ENCODE results near the gene FBXO36.
A peak's percentile ranks its signal among the peaks of the same experiment; 100 is the strongest.

Gene FBXO36

DNA sequence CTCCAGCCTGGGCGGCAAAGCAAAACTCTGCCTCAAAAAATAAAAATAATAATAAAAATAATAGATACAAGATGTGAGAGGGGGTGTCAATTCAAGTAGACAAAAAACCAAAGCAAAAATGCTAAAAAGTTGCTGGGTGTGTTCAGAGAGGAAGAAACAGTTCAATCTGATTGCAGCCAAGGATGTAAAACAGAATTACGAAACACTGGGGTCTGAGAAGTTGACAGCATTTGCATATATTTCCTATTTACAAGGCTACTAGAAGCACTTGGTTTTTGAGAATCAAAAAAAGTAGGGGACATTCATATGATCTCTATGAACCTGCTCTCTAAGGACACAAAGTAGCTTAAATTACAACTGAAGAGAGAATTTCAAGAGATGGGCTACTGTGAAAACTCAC lies 8.1 kb upstream of the FBXO36 start:
- TF ChIP-seq, protein P1, sequence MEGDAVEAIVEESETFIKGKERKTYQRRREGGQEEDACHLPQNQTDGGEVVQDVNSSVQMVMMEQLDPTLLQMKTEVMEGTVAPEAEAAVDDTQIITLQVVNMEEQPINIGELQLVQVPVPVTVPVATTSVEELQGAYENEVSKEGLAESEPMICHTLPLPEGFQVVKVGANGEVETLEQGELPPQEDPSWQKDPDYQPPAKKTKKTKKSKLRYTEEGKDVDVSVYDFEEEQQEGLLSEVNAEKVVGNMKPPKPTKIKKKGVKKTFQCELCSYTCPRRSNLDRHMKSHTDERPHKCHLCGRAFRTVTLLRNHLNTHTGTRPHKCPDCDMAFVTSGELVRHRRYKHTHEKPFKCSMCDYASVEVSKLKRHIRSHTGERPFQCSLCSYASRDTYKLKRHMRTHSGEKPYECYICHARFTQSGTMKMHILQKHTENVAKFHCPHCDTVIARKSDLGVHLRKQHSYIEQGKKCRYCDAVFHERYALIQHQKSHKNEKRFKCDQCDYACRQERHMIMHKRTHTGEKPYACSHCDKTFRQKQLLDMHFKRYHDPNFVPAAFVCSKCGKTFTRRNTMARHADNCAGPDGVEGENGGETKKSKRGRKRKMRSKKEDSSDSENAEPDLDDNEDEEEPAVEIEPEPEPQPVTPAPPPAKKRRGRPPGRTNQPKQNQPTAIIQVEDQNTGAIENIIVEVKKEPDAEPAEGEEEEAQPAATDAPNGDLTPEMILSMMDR (conservative IDR thresholded peaks at IDR 0.05) = no peak
- H3K27ac ChIP-seq = no peak overlapping the region

DNA sequence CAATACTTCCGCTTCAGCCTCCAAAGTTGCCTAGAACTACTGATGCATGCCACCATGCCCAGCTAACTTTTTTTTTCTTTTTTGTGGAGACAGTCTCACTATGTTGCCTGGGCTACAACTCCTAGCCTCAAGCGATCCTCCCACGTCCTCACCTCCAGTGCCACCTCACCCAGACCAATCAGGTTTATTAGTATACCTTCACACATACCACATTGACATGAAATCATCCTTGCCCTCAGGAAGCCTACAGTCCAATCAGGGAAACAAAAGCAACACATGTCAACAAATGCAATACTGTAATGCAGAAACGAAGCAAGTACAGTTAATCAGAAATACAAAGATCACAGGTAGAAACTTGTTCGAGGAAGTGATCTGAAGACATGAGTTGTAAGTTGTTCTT lies 4.5 kb upstream of the FBXO36 start:
- TF ChIP-seq, protein P1 (conservative IDR thresholded peaks at IDR 0.05) = no peak
- no peak overlapping the region for H3K27ac ChIP-seq

DNA sequence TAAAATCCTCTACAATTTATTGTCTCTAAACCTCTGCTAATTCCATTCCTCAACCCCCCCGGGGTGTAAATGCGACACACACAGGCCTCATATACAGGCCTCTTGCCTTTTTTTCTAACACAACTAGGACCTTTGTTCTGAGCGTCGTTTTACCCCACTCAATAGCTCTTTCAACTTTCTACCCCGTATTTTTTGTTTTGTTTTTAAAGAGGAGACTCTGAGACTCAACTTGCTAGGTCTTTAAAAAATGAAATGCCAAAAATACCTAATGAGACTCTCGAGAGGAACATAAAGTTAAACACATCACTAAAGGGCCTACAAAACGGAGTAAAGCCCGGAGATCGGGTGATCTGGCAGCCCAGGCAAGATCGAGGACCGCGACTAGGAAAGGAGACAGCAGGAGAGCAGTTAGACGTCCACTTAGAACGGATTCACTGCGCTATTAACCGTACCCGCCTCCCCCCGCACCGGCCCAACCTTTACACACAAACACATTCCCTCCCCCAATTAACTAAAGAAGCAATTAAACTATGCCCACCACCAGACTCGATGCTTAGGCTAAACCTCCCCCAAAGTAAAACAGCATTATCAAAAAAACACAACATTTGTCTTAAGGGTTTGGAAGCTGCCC lies 2.2 kb upstream of the FBXO36 start:
- TF ChIP-seq, protein P1 (conservative IDR thresholded peaks at IDR 0.05) = no peak
- H3K27ac ChIP-seq = peak overlapping the region; percentile 91

DNA sequence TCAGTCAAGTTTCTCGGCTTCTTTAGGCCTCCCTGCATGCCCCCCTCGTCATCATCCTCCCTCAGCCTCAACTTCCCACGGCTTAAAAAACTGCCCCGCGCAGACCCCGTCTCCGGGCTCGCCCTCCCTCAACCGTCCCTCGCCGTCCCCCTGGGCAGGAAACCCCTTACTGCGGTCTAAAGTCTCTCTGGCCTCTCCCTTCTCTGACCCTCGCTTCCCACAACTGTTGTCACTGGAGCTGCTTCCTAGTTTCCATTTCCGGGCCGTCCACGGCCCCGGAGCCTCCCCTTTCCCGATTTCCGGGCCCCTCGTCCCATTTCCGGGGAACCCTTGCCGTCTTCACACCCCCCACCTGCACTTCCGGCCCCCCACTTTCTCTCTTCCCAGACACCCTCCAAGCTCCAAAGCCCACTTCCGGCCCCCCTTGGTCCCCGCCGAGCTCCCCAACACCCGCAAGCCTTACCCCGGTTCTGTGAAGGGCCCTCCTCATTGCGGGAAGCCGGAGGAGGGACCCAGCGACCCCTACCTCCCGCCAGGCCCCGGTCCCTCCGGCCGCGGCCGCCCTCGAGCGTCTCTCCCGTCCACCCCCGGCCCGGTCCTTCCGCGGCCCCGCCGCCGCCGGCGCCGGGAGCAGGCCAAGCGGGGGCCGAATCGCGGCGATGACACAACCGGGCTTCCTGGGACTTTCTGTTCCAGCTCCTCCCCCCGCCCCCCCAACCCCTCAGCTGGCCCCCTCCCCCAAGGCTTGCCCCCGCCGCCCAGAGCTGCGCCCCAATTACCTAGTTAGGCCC lies 1.0 kb upstream of the FBXO36 start:
- TF ChIP-seq, protein P1 (conservative IDR thresholded peaks at IDR 0.05) = no peak

DNA sequence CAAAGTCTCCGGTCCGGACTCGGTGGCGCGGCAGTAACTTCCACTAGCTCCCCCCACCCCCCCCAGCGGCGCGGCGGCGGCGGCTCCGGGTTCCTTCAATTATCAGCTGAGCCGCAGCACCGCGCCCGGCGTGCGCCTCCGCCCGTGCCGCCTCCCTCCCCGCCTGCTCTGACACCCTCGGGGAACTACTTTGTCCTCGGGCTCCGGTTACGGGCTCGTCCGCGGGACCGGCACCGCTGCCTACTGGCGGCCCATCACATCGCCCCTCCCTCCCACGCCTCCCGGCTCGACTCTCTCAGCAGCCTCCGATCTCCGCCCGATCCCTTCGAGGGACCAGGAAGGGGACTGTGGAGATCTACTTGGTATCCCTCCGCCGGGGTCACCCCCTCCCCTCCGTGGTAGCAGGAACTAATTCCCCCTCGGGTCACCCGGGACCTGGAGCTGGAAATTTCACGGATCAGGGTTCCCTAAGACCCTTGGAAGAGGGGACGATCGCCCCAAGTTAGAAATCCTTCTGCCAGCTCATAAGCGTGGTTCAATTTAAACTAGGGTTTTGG lies 333 bp upstream of the FBXO36 start, which contains the start of gene TRIP12:
TSS of gene TRIP12 (minus strand) at position 118 of the 557 bp plus-strand sequence. CDS start 41,930 bp downstream, outside the sequence.
- peak within 1 kb of the TSS; percentile 91 for H3K27ac ChIP-seq
- TF ChIP-seq, protein P1 (conservative IDR thresholded peaks at IDR 0.05) = no peak

More for the DNA sequence above, 1.0 kb upstream of the FBXO36 start:
- H3K27ac ChIP-seq = peak overlapping the region; percentile 91

DNA sequence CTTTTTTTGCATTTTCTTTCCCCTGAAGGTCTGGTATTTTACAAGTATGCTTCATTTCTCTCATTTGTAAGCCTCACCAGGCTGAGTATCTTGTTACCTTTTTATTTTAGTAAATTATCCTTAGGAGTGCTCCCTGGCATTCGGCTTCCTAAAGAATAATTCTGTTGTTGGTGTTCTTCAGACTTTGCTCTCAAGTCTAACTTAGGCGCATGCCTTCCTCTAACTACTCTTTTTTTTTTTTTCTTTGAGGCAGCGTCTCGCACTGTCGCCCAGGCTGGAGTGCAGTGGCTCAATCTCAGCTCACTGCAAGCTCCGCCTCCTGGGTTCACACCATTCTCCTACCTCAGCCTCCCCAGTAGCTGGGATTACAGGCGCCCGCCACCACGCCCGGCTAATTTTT lies 2.2 kb downstream of the FBXO36 start:
- H3K27ac ChIP-seq = peak overlapping the region; percentile 91

DNA sequence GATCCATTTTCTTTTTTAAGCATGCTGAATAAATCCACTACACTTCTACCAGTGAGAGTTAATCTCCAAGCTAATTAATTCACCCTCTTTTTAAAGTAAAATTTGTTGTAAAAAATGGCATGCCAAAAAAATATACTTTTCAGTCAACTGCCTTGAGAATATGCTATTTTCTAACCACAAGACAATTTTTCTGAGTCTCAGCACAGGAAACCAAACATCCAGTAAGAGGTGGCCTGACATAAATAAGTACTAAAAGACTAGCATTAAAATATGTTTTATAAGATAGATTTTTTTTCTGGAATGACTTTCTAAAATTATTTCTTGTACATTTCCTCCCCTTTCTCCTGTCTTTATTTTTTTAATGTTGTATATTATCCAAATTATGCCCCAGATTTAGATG lies 2.9 kb downstream of the FBXO36 start:
- TF ChIP-seq, protein P1 (conservative IDR thresholded peaks at IDR 0.05) = no peak
- H3K27ac ChIP-seq = no peak overlapping the region

All from VCaP (cell line).